Aorta (tissue), 5 donors: ENCODE results near the gene TCF3. TPM values are rescaled to one million over a fixed set of nuclear protein-coding genes. Genes with fewer than 3 reads are reported as not detected.

Experiments
- ATAC-seq: fragments of 200-7000 bp; cut with Tn5 transposase; one replicate; pipeline ENCODE4 v1.9.1; 2022; ENCODE audit warnings: moderate library complexity; ENCODE audit not compliant: low FRiP score
- DNase-seq, 2 donors: peaks; one replicate each; pipeline ENCODE4 v3.0.0-alpha.2; 2020
- H3K27ac ChIP-seq, 2 donors: one replicate each; pipeline ENCODE4 v1.5.1; 2013; ENCODE audit warnings: low read length in 2 of 2, mild to moderate bottlenecking in 2 of 2, moderate library complexity in 2 of 2, control low read depth in 1 of 2, inconsistent platforms in 1 of 2, low read depth in 1 of 2
- H3K27me3 ChIP-seq, 2 donors: one replicate each; pipeline ENCODE4 v1.6.1; 2013; ENCODE audit warnings: control low read depth in 1 of 2, low read length in 1 of 2, mild to moderate bottlenecking in 1 of 2, moderate library complexity in 1 of 2; ENCODE audit not compliant: insufficient read depth in 2 of 2, control insufficient read depth in 1 of 2
- H3K36me3 ChIP-seq, 2 donors: one replicate each; pipeline ENCODE4 v1.6.1; 2013; ENCODE audit warnings: control low read depth in 1 of 2, low read length in 1 of 2, mild to moderate bottlenecking in 1 of 2; ENCODE audit not compliant: insufficient read depth in 2 of 2, control insufficient read depth in 1 of 2
- H3K4me1 ChIP-seq, 2 donors: one replicate each; pipeline ENCODE4 v1.6.1; 2013; ENCODE audit warnings: low read length in 2 of 2, control low read depth in 1 of 2, mild to moderate bottlenecking in 1 of 2, moderate library complexity in 1 of 2; ENCODE audit not compliant: insufficient read depth in 2 of 2, control insufficient read depth in 1 of 2
- H3K4me3 ChIP-seq, 2 donors: one replicate each; pipeline ENCODE4 v1.5.1; 2013; ENCODE audit warnings: low read length in 2 of 2, control low read depth in 1 of 2, mild to moderate bottlenecking in 1 of 2
- H3K9me3 ChIP-seq: one replicate; pipeline ENCODE4 v1.6.1; 2013; ENCODE audit warnings: mild to moderate bottlenecking, low read length; ENCODE audit not compliant: control insufficient read depth
- WGBS, 2 donors: extraction: QIAGEN DNeasy Blood & Tissue Kit; methylation state at CpG; one replicate each; pipeline ENCODE4 v1.1.7; 2013; 5-methylcytosine and 5-hydroxymethylcytosine counted together
- intact Hi-C, 2 donors: fragments of 100-400 bp; cut with DNase I; formaldehyde crosslinking; loops; one replicate each; pipeline versions ENCODE4 v1.14.2 to v1.15.0; 2022
- polyA plus RNA-seq, 2 donors: library from polyadenylated mRNA; stranded (reverse); fragments of 200-250 nt; gene quantifications; one replicate each; pipeline ENCODE4 v1.2.3, GENCODE V29; 2013
- total RNA-seq, 2 donors: library from RNA; stranded (reverse); fragmentation: NEBNext Ultra II Directional; extraction: Animal tissue kit (Norgen Biotek cat#: 25700); gene quantifications; one replicate each; pipeline ENCODE4 v1.2.1, GENCODE V29; 2021
- donor health status: healthy with polysubstance abuse.
- donor health status: Bipolar disorder and iron deficiency.
- donor health status: DM: no; HTN: no; CAD: no.
- donor health status: DM: no; HTN: no; CAD: no.
- donor health status: DM: yes; HTN: yes; CAD: no.

The TCF3 gene
- total and polyA plus RNA-seq, 4 donors = 23.7 to 50.4 (median 34.1) TPM

GRCh38 chr19:1606138-1606651 lies 46.2 kb downstream of the TCF3 start:
- no peaks in the 10 kb centered on the region for H3K36me3 ChIP-seq
- H3K4me1 ChIP-seq = no peaks in the 10 kb centered on the region
- intact Hi-C loops = loop anchor here in 1 of 2 donors (5.0 kb wide), 1 partner anchor 46 kb away; the partner anchor contains the start of gene TCF3
- no peaks in the 10 kb centered on the region for H3K9me3 ChIP-seq
- ATAC-seq (peak; percentile 3), DNase-seq (no peak)
- H3K27ac ChIP-seq = peak overlapping the region in 1 of 2 donors; percentile 38
- 4 to 7% methylated on average over 16 of the region's 16 CpGs for WGBS, 2 donors
- H3K4me3 ChIP-seq = peak overlapping the region in 1 of 2 donors; percentile 39
- H3K27me3 ChIP-seq = no peaks in the 10 kb centered on the region

DNA sequence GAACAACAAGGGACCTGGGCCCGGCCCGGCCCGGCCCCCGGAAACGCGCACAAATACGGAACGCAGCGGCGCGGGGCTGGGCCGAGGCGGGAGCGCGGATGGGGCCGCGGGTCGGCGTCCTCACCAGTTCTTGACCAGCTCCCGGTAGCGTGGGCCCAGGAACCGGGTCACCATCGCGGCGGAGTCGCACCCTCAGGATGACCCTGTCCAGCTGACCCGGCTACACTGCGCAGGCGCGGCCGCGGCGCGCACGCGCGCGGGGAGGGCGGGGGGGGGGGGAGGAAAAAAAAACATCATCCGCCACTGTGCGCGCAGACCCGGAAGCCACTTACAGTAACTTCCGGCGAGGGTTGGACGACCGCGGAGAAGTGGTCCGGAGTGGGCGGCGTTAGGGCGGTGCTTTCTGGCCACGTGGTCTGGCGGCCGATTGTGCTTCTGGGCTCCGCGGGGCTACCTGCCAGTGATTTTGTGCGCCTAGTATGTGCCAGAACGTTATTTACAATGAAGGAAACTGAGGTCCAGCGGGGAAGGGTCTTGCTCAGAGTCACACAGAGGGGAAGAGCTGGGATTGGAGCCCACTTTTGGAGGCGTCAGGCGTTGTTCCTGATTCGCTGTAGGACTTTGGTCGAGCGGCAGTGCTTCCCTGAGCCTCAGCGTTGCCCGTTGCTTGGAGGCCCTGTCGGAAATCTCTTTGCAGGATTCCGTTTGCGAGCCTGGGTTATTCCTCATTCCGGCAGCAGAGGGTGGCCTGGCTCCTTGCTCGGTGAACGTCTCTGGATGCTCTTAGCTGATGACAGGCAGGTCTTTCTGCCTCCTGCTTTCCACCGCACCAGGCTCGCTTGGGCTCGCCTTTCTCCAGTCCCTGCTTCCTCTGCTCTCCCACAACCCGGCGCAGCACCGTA lies 46.9 kb downstream of the TCF3 start, which contains the start of gene UQCR11:
Gene UQCR11, minus strand, starts transcription at position 227 of the 902 bp plus-strand sequence. Its CDS starts 53 bp downstream, at position 174.
- DNase-seq = peak; percentile 97 to 98
- Histone ChIP-seq H3K4me1 (no peaks in the 10 kb centered on the region), H3K4me3 (peak within 1 kb of the TSS; percentile 85), H3K9me3 (no peaks in the 10 kb centered on the region), H3K36me3 (no peaks in the 10 kb centered on the region), H3K27ac (peak within 1 kb of the TSS in 1 of 2 donors; percentile 43), H3K27me3 (no peaks in the 10 kb centered on the region)
- peak; percentile 96 for ATAC-seq
- intact Hi-C loops = loop anchor here (1.0 to 5.0 kb wide), 2 partner anchors 47 to 48 kb away; partner anchors contain the start of gene TCF3 (in 1 of the 2)
- 0% methylated on average over 66 to 79 of the region's 79 CpGs for WGBS, 2 donors

GRCh38 chr19:1602091-1602707 lies 50.2 kb downstream of the TCF3 start:
- no peaks in the 10 kb centered on the region for H3K27me3 ChIP-seq
- H3K27ac ChIP-seq = no peak overlapping the region
- WGBS, 2 donors = 94 to 96% methylated on average over 21 of the region's 21 CpGs
- no peaks in the 10 kb centered on the region for H3K9me3 ChIP-seq
- DNase-seq (no peak), ATAC-seq (no peak)
- intact Hi-C loops = no loop called here
- no peaks in the 10 kb centered on the region for H3K4me1 ChIP-seq
- peaks cover 0 to 5% of the 10 kb centered on the region in 2 donors for H3K36me3 ChIP-seq
- H3K4me3 ChIP-seq = no peak overlapping the region

DNA sequence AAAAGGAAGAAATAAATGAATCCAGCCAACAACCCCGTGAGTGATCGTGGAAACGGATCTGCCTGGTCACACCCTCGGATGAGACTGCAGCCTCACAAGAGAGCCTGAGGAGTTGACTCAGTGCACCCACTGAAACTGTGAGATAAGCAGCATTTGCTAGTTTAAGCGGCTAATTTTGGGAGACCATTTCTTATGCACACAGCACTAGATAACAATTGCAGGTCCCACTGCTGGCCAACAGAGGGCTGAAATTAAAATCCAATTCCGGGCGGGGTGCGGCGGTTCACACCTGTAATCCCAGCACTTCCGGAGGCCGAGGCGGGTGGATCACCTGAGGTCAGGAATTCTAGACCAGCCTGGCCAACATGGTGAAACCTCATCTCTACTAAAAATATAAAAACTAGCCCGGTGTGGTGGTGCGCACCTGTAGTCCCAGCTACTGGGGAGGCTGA lies 50.8 kb downstream of the TCF3 start:
- no peak overlapping the region for H3K27ac ChIP-seq
- H3K36me3 ChIP-seq = peaks cover 0 to 5% of the 10 kb centered on the region in 2 donors
- no peak for ATAC-seq
- WGBS, 2 donors = 96 to 97% methylated on average over 14 of the region's 14 CpGs
- no peak overlapping the region for H3K4me3 ChIP-seq
- intact Hi-C loops = no loop called here
- no peaks in the 10 kb centered on the region for H3K4me1 ChIP-seq
- no peaks in the 10 kb centered on the region for H3K9me3 ChIP-seq
- H3K27me3 ChIP-seq = no peaks in the 10 kb centered on the region
- DNase-seq = no peak

- DNase-seq (no peak), ATAC-seq (peak; percentile 30)
- H3K4me1 ChIP-seq = no peaks in the 10 kb centered on the region
- no peak overlapping the region for H3K27ac ChIP-seq
- intact Hi-C loops = no loop called here
- no peaks in the 10 kb centered on the region for H3K27me3 ChIP-seq
- 90 to 91% methylated on average over 15 of the region's 15 CpGs for WGBS, 2 donors
- peaks cover 0 to 6% of the 10 kb centered on the region in 2 donors for H3K36me3 ChIP-seq
- no peaks in the 10 kb centered on the region for H3K9me3 ChIP-seq
- H3K4me3 ChIP-seq = no peak overlapping the region
Measured at GRCh38 chr19:1599460-1599846, 53.0 kb downstream of the TCF3 start.

DNA sequence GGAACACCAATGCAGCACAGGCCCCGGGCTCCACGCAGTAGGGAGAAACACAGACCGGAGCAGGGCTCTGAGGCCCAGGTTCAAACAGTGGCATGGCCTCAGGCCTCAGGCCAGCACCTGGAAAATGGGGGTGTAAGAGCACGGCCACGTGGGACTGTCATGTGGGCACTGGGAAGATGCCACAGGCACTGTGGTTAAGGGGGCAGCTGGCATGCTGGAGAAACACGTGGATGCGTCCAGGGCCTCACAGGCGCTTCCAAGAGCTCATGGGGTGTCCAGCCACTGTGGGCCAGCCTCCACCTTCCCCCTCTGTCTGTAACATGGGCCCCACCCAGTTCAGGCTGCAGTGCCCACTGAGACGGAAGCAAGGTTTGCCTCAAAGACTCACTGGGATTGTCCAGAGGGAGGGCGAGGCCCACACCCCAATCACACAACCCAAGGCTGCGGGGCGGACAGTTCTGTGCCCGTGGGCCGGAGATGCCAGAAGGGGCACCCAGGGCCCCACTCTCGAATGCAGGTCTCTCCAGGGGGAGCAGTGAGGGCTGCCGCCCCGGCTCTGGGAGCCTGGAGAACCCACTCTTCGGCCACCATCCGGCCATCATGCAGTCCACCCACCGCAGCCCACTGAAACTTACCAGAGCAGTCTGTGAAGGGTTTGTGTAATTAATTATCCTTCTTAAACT lies 53.5 kb downstream of the TCF3 start:
- H3K4me1 ChIP-seq = no peaks in the 10 kb centered on the region
- H3K4me3 ChIP-seq = no peak overlapping the region
- 89 to 91% methylated on average over 20 of the region's 20 CpGs for WGBS, 2 donors
- H3K36me3 ChIP-seq = peaks cover 0 to 6% of the 10 kb centered on the region in 2 donors
- DNase-seq (no peak), ATAC-seq (no peak)
- no peaks in the 10 kb centered on the region for H3K27me3 ChIP-seq
- intact Hi-C loops = no loop called here
- no peaks in the 10 kb centered on the region for H3K9me3 ChIP-seq
- no peak overlapping the region for H3K27ac ChIP-seq

DNA sequence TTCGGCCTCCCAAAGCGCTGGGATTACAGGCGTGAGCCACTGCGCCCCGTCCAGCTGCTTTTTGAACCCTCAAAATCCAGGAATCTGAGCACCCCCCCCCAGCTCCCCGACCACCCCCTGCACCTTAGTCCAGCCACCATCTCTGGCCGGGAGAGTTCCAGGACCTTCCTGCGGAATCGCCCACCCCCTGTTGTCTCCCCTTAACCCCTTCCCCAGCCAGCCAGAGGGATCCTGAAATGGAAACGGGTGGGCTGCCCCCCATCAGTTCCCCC lies 59.0 kb downstream of the TCF3 start:
- WGBS, 2 donors = 42 to 55% methylated on average over 9 to 10 of the region's 10 CpGs
- Histone ChIP-seq H3K9me3 (no peaks in the 10 kb centered on the region), H3K36me3 (peaks cover 0 to 3% of the 10 kb centered on the region in 2 donors), H3K4me3 (no peak overlapping the region), H3K27ac (no peak overlapping the region), H3K4me1 (peaks cover 0 to 3% of the 10 kb centered on the region in 2 donors), H3K27me3 (no peaks in the 10 kb centered on the region)
- ATAC-seq = no peak
- no peak for DNase-seq
- intact Hi-C loops = no loop called here

DNA sequence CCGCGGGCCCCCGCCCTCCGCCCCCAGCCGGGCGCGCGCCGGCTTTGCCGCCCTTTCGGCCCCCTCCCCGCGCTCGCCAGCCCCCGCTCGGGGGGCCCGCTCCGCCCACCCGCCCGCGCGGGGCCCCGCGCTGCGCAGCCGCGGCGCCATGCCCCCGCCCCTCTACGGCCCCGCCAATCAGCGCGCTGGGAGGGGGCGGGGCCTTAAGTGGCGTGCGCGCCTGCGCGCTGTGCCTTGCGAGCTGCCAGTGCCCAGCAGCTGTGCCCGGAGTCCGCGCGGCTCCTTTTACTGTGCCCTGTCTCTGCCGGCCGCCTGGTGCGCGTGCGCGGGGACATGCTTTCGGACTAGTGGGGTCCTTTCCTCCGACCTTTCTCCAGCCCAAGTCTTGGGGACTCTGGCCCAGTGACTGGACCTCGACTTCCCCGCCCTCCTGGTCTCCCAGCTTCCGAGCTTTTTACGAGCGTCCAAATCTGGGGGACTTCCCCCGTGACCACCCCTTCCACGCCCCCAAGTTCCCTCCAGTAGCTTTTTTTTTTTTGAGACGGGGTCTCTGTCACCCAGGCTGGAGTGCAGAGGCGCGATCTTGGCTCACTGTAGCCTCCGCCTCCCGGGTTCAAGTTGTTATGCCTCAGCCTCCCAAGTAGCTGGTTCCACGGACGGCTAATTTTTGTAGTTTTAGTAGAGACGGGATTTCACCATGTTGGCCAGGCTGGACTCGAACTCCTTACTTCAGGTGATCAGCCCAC lies 59.5 kb downstream of the TCF3 start, which contains the start of gene MBD3:
Gene MBD3, minus strand, starts transcription at position 111 of the 746 bp plus-strand sequence. CDS start 234 bp downstream, outside the sequence.
- Histone ChIP-seq H3K4me1 (peaks cover 0 to 3% of the 10 kb centered on the region in 2 donors), H3K27me3 (no peaks in the 10 kb centered on the region), H3K27ac (peak within 1 kb of the TSS; percentile 33 to 72), H3K9me3 (no peaks in the 10 kb centered on the region), H3K36me3 (peaks cover 0 to 3% of the 10 kb centered on the region in 2 donors), H3K4me3 (peak within 1 kb of the TSS; percentile 57 to 90)
- 1% methylated on average over 51 to 68 of the region's 68 CpGs for WGBS, 2 donors
- intact Hi-C loops = no loop called here
- DNase-seq (peak; percentile 96), ATAC-seq (peak; percentile 97)
